ENCODE data around the gene PGLYRP4. TPM values are rescaled to one million over a fixed set of nuclear protein-coding genes. Genes with fewer than 3 reads are reported as not detected.

Gene PGLYRP4
- total RNA-seq, 1 experiment from 2014 or later, result not detected

- H3K36me3 ChIP-seq (ENCODE audit: insufficient read depth, low read length, poor library complexity, severe bottlenecking), result no peaks in the 10 kb centered on the region
- no peaks in the 10 kb centered on the region for H3K9me3 ChIP-seq (ENCODE audit: low read depth, low read length, poor library complexity, severe bottlenecking)
- ChIA-PET CTCF (no interaction called here), POLR2A (ENCODE audit: low non-redundant PET) (no interaction called here)
- DNase-seq (ENCODE audit: low spot score), result no peak
- intact Hi-C loops (cut with micrococcal nuclease; ENCODE audit: unreplicated experiment), result no loop called here
- H3K4me1 ChIP-seq (ENCODE audit: insufficient read depth, low read length, poor library complexity, severe bottlenecking), result no peaks in the 10 kb centered on the region
- no peak overlapping the region for H3K4me3 ChIP-seq (ENCODE audit: low read depth, low read length, poor library complexity, severe bottlenecking)
- no TSS peak for BruUV-seq (replicated peaks)
- H3K27ac ChIP-seq (ENCODE audit: low read depth, low read length, poor library complexity, severe bottlenecking), result no peak overlapping the region
- no peak for TF ChIP-seq EZH2 (IDR thresholded peaks at IDR 0.05; ENCODE audit: borderline replicate concordance, low read depth, low read length, poor library complexity, severe bottlenecking)
- TF ChIP-seq CTCF (conservative IDR thresholded peaks at IDR 0.05; ENCODE audit: low read depth, low read length), result no peak
- peaks cover 36% of the 10 kb centered on the region for H3K27me3 ChIP-seq (replicated peaks; ENCODE audit: insufficient read depth, low read depth, low read length, poor library complexity)
These were observed 12.2 kb upstream of the PGLYRP4 start for GRCh38 chr1:153360592-153361479.

- BruUV-seq (replicated peaks), result no TSS peak
- TF ChIP-seq EZH2 (IDR thresholded peaks at IDR 0.05; ENCODE audit: borderline replicate concordance, low read depth, low read length, poor library complexity, severe bottlenecking), result no peak
- no peak for TF ChIP-seq CTCF (conservative IDR thresholded peaks at IDR 0.05; ENCODE audit: low read depth, low read length)
- no peak overlapping the region for H3K27ac ChIP-seq (ENCODE audit: low read depth, low read length, poor library complexity, severe bottlenecking)
- no peak for DNase-seq (ENCODE audit: low spot score)
- intact Hi-C loops (cut with micrococcal nuclease; ENCODE audit: unreplicated experiment), result no loop called here
- CTCF ChIA-PET, result no interaction called here
- H3K4me1 ChIP-seq (ENCODE audit: insufficient read depth, low read length, poor library complexity, severe bottlenecking), result no peaks in the 10 kb centered on the region
- peaks cover 30% of the 10 kb centered on the region for H3K27me3 ChIP-seq (replicated peaks; ENCODE audit: insufficient read depth, low read depth, low read length, poor library complexity)
- no peaks in the 10 kb centered on the region for H3K9me3 ChIP-seq (ENCODE audit: low read depth, low read length, poor library complexity, severe bottlenecking)
- POLR2A ChIA-PET (ENCODE audit: low non-redundant PET), result no interaction called here
- H3K36me3 ChIP-seq (ENCODE audit: insufficient read depth, low read length, poor library complexity, severe bottlenecking), result no peaks in the 10 kb centered on the region
- H3K4me3 ChIP-seq (ENCODE audit: low read depth, low read length, poor library complexity, severe bottlenecking), result no peak overlapping the region
These were observed 11.5 kb upstream of the PGLYRP4 start for GRCh38 chr1:153360190-153360589.

- DNase-seq (ENCODE audit: low spot score), result no peak
- Histone ChIP-seq H3K27ac (ENCODE audit: low read depth, low read length, poor library complexity, severe bottlenecking) (no peak overlapping the region), H3K27me3 (replicated peaks; ENCODE audit: insufficient read depth, low read depth, low read length, poor library complexity) (peaks cover 23% of the 10 kb centered on the region), H3K4me3 (ENCODE audit: low read depth, low read length, poor library complexity, severe bottlenecking) (no peak overlapping the region), H3K9me3 (ENCODE audit: low read depth, low read length, poor library complexity, severe bottlenecking) (no peaks in the 10 kb centered on the region), H3K4me1 (ENCODE audit: insufficient read depth, low read length, poor library complexity, severe bottlenecking) (no peaks in the 10 kb centered on the region), H3K36me3 (ENCODE audit: insufficient read depth, low read length, poor library complexity, severe bottlenecking) (no peaks in the 10 kb centered on the region)
- BruUV-seq (replicated peaks), result no TSS peak
- POLR2A ChIA-PET (ENCODE audit: low non-redundant PET), result no interaction called here
- no peak for TF ChIP-seq EZH2 (IDR thresholded peaks at IDR 0.05; ENCODE audit: borderline replicate concordance, low read depth, low read length, poor library complexity, severe bottlenecking)
- TF ChIP-seq CTCF (conservative IDR thresholded peaks at IDR 0.05; ENCODE audit: low read depth, low read length), result no peak
- CTCF ChIA-PET, result no interaction called here
- intact Hi-C loops (cut with micrococcal nuclease; ENCODE audit: unreplicated experiment), result no loop called here
These were observed 10.6 kb upstream of the PGLYRP4 start for GRCh38 chr1:153359241-153359640.

Data from A673 (cell line).